HG03103 (cell line): ENCODE data around the gene SCGN.

ENCODE experiments used
- ATAC-seq: cut with Tn5 transposase; IDR thresholded peaks from one replicate; pipeline ENCODE4 v1.9.1; 2021; ENCODE audit warnings: low read depth; ENCODE audit not compliant: unreplicated experiment

SCGN gene

DNA sequence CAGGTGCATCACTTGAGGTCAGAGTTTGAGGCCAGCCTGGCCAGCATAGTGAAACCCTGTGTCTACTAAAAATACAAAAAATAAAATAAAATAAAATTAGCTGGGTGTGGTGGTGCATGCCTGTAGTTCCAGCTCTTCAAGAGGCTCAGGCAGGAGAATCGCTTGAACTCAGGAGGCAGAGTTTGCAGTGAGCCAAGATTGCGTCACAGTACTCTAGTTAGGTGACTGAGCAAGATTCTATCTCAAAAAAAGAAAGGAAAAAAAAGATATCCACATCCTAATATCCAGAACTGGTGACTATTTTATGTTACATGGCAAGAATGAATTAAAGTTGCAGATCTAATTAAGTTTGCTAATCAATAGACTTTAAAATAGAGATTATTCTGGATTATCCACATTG, 32.5 kb downstream of the SCGN start:
- ATAC-seq: no peak

DNA sequence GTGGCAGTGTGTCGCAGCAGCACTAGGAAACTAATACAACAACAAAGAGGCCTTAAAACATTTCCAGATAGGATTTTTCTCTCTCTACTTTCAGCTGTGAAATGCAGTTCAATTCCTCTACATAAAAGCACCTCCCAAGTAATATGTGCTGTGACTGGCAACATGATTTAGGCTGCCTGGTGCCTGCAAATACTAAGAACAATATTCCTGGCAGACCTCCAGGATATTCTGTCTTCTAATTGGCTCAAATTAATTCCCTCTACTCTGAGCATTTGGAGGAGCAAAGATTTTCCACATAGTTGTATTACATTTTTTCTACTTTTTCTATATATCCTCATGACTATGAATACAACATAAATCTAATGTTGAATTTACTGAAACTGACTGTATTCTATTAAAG, 33.2 kb downstream of the SCGN start:
- ATAC-seq: no peak

DNA sequence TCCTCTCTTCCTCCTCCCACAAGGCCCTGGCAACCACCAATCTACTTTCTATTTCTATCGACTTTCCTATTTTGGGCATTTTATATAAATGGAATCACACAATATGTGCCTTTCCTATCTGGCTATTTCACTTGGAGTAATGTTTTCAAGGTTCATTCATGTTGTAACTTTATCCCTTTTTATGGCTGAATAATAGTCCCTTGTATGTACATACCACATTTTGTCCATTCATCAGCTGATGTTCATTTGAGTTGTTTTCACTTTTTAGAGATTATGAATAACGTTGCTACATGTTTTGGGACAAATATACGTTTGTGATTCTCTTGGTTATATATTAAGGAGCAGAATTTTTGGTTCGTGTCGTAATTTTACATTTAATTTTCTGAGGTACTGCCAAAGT, 33.9 kb downstream of the SCGN start:
- no peak for ATAC-seq

- no peak for ATAC-seq
Measured at GRCh38 chr6:25686856-25687255, 34.8 kb downstream of the SCGN start.

DNA sequence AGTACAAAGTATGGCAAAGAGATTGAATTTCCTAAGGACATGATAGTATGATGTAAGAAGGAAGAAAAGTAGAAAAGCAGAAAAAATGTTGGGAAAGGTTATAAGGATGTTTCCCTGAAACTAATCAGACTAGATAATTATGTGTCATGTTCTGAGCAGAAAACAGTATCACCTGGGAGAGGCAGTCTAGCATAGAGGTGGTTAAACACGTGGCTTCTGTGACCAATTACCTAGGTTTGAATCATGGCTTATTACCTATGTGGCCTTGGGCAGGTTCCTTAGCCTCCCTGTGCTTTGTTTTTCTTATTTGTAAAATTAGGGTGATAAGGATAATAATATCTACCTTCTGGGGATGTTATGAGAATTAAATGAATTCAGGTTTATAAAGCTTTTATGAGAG, 38.0 kb downstream of the SCGN start:
- ATAC-seq: no peak

DNA sequence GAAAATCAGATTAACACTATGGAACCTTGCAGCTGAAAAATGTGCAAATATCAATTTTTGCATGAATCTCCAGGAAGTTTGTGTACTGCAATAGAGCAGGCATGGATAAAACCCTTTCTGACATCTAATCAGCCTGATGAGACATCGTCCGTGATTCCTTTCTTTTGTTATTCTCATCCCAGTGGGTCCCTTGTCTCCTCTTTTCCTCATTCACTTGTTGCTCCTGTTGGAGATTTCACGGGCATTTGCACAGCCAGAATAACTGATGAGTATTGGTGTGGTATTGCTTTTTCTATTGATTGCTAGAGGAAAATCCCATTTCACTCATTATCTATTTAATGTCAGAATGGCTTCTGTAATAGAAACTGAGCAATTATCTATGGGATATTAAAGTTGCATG, 39.9 kb downstream of the SCGN start:
- ATAC-seq: no peak

- ATAC-seq: no peak
Measured at GRCh38 chr6:25692472-25692871, 40.5 kb downstream of the SCGN start.

- ATAC-seq: no peak
Measured at GRCh38 chr6:25694366-25694765, 42.4 kb downstream of the SCGN start.

- no peak for ATAC-seq
Measured at GRCh38 chr6:25695671-25696070, 43.7 kb downstream of the SCGN start.

- no peak for ATAC-seq
Measured at GRCh38 chr6:25697537-25698340, 45.7 kb downstream of the SCGN start.

DNA sequence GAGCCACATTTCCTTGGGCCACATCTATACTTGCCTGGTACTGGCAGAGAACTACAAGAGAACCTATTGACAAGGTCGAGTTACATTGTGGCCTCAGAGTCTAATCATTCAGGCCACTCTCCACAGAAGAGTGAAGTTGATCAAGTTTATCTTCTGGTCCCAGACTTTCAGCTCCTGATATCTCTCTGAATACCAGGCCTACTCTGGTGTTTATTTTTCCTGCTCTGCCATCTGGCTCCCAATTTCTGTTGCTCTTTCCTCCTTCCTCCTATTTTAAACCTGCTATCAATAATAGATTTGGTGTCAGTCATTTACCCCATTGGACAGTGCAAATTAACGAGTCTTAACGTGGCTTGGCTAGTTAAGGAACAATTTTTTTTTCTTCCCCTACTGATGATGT, 46.6 kb downstream of the SCGN start:
- no peak for ATAC-seq

GRCh38 chr6:25699649-25700048, 47.6 kb downstream of the SCGN start:
- no peak for ATAC-seq

DNA sequence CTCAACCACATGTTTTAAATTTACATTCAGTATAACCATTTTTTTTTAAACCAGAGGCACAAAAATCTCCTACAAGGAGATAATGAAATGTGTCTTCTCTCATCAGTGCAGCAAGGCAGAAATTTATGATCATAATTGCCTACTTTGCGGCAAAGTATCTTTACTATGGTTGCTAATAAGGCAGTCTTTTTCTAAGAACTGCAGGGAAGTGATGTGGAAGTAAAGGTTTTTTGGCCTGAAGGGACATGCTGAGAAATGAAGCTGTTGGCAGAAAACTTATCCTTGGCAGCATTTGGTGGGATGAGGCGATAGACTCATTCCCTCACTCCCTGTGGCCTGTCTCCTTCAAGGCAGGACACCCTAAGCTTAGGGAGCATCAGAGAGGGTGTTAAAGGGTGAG, 48.7 kb downstream of the SCGN start:
- ATAC-seq: no peak

DNA sequence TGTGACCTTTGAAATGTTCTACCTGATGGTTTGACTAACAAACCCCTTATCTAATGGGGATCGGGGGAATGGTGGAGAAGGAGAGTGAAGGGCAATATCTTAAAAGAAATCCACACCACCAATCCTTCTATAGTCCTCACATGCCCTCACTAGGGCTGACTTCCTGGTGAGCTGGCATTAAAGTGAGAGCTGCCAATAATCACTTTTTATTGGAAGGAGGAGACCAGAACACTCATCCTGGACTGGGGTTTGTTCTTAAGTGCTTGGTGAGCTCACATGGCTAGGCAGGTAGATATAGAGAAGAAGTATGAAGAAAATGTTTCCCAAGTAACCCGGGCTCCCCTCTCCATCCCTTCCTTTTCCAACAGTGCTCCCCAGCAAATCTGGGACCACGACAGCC, 49.8 kb downstream of the SCGN start:
- ATAC-seq: no peak

DNA sequence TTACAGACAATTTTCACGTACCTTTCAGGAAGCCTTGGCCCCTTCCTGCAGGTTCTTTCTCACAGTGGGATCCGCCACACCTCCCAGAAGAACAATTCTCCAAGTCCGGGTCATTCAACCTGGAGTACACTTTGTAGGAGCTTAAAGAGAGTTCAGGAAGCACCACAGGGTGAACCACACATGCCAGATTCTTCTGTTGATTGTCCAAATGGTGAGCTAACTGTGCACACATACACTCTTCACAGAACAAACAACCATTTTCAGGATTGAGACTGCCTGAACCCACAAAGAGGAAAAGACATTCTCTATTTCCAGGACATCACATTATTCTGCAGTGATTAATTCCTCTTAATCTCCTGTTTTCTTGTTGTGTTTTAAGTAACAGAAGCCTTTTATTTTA, 51.0 kb downstream of the SCGN start:
- no peak for ATAC-seq

DNA sequence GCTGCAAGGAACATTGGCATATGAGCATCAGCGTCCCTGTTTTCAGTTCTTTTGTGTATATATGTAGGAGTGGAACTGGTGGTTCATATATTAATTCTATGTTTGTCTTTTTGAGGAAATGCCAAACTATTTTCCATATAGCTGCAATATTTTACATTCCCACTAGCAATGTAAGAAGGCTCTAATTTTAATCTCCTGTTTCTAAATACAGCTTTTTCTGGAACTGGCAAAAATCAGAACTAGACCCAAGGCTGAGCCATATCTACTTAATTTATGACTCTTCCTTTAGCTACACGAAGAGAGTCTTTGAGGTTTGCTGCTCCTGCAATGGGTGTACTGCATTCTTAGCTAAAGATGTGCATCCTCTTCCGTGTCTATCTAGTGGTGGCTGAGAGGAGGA, 52.0 kb downstream of the SCGN start:
- ATAC-seq: no peak

DNA sequence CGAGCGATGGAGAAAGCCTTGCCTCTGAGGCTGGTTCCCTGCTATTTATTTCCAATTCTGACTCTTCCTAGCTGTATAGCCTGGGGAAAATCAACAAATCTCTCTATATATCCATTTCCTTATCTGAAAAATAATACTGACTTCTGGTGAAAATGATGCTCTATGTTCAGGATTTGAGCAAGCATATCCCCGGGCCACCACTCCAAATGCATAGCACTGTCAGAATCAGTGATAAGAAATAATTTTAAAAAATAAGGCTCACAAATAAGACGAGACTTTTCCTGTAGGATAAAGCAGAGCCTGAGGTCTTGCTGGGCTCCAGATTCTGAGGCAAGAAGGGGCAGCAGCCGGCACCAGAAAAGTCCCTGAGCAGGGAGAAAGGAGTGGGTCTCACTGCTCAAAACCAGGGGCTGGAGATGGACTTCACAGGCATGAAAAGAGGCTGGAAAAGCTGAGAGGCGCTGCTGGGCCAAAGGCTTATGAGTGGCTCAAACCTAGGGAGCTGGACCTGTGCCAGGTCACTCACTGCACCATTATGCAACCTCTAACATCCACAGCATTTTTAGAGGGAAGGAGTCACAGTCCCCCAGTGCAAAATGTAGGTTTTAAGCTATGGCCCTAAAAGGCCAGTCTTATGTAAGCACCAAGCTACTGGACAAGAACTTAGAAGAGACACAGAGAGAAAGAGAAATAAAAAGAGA, 54.4 kb downstream of the SCGN start:
- no peak for ATAC-seq

DNA sequence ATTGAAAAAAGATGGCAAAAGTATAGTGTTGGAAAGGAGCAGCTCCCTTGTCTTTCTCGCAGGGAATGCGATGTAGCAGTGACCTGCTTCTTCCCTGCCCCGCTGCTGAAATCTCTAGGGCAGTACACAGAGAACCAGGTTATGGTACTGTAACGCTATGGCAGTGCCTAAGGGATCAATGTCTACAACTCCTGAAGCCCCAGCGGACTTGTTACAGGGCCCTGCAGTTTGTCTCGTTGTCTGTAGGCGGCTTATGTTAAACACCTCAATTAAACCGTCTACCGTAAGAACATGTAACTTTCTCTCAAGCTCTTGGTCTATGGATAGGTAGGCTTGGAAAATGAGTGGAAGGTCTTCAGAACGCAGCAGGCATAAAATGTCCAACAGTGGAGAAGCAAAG, 57.7 kb downstream of the SCGN start:
- ATAC-seq: no peak

- no peak for ATAC-seq
Measured at GRCh38 chr6:25710287-25710686, 58.3 kb downstream of the SCGN start.

DNA sequence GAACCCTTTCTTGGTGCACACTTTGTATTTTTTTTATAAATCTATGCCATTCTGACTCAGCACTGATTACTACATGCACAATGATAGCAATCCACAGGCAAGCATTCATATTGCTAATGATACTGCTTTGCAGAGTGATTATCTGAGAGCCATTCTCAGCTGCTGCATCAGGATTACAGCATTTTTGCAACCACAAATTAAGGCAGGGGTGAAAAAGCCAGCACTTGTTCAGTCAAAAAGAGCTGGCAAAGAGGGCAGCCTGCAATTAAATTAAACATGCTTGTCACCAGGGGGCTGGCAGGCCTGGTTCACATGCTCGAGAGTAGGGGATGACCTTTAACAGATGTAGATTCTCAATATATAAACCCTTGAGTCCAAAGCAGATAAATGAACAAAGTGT, 61.8 kb downstream of the SCGN start:
- ATAC-seq: no peak

- no peak for ATAC-seq
Measured at GRCh38 chr6:25714765-25715164, 62.8 kb downstream of the SCGN start.

DNA sequence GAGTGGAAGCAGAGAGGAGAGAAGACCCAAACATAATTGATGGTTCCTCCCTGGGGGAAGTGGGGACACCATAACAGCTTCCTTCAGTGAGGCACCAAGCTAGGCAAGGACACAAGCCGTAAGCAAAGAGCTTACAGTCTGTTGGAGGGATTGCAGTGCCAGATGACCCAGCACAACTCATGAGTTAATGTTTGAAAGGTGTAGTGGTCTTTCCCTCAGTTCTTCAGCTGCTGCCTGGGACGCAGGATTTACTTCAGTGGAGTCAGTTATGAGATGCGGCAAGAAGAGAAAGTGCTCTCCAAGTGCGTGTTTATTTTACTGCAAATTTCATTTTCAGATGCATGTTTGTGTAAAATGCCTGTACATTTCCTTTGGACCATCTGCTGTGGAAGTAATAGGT, 63.8 kb downstream of the SCGN start:
- no peak for ATAC-seq
